DMS53 (cell line): ENCODE measurements around the gene ETV6.

Source experiments
- DNase-seq: peaks from one replicate; lab custom pipeline; 2025; lab: John Stamatoyannopoulos, UW

The ETV6 gene

DNA sequence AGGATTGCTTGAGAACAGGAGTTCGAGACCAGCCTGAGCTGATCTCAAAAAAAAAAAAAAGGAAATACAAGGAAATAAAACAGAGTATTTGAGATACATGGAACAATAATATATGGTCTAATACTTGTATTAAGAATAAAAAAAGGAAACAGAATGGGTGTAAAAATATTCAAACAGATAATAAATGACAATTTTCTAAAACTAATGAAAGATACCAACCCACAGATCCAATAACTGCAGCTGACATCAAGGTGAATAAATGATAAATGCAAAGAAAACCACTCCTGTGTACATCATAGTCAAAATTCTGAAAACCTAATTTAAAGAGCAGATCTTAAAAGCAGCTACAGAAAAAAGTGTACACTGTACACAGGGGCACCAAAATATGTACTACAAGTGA, 4.1 kb upstream of the ETV6 start:
- DNase-seq: no peak

DNA sequence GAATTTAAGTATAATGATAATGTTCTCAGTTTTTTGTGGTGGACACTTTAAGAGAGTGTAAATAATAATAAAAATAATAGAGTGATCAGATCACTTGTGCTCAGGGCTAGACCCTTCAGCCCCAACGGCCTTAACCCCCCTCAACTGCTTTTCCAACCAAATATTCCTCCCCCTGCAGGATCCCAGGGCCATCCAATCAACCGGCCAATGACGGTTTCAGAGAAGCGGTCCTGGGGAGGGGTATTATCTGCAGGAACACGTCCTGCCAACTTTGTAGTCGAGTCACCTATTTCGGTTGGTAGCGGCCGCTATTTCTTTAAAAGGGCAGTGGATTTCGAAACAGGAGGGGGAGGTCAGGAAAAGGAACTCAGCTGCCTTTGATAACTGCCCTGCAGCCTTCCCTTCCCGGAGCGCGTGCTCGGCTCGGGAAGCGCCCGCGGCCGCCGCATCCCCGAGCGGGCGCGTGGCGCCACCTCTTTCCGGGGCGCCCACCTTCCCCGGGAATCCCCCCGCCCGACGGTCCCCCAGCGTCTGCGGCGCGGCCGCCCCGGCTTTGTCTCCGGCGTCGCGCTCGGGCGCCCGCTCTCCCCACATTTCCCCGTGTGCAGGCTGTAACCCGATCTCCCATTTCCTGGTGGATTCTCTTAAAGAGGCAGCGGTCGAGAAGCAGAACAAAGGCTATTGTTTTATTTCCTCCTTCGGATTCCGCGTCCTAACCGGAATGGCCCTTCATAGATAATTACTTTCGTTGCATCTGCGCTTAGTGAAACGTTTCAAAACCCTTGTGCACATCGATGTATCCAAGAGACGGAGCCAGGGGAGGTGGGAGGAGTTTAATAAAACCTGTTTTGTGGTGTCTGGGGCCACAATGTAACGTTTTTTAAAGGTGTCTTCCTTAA, 711 bp upstream of the ETV6 start:
- DNase-seq: peak; percentile 99

DNA sequence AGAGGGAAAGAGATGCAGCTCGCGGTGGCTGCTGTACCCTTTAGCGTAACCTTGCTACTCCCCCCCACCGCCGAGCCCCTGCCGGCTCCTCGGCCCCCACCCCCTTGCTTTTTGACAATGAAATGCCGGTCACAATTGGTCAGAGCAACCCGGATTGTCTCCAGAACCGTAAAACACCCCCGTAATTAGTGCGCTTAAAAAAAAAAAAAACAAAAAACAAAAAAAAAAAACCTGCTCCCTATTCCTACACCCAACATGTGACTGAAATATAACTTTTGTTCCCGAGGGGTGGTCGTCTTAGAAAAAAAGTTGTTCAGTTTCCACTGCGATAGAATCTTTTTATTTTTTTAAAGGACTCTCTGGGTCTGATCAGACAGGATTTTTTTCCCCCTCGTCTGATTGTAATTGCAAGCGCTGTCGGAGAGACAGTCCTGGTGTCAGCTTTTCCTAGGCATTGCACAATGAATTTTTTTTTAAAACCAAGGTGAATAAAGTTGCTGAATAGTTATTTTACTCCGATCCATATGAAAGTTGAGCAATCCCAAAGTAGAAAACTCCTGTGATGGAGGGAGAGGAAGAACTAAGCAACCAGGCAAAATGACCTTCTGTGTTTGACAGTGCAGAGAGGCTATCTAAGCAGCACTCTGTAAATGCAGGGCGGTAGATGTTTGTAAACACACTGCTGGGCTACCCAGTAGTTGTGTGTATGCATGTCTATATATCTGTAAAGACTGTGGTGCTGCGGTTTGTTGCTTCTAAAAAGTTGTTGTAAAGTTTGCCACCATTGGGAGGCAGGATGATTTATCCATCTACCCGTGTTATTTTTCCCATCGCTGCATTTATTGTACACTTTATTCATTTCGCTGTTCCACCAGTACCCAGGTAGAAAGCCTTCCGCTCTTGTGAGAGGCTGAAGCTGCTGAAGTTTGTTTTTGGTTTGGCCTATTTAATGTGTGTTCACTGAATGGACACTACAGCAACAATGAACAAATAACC, 1.1 kb downstream of the ETV6 start:
- peak; percentile 78 for DNase-seq

DNA sequence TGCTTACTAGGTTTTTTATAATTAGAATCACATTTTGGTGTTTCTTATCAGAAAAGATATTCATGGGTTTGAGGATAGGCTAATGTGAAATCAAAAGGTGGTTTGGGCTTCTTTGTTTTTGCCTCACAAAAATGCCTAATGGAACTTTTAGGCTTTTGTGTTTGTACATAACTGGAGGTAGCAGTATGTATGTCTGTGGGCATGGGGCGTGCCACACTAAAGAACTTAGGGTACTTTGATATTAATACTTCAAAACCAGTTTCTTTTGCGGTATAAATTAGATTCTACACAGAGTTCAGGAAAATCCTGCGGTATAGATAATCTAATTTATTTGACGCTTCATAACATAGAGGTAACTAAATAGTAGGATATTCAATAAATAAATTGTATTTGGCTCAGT, 1.9 kb downstream of the ETV6 start:
- no peak for DNase-seq

DNA sequence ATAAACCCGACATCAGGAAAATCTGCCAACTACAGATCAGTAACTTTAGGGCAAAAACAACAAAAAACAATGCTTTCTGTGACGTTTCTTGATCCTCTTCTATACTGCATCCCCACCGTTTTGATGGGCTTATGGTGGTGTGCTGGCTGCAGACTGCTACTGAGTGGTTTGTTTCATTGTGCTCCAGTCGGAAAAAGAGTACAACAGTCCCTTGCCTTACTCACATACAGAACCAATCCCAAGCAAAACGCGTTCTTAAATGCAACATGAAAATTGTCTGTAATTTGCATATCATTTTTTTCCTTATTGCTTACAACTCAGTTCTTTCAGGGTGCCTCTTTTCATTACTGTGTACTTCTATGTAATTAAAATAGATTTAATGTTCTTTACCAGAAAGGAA, 2.3 kb downstream of the ETV6 start:
- no peak for DNase-seq

DNA sequence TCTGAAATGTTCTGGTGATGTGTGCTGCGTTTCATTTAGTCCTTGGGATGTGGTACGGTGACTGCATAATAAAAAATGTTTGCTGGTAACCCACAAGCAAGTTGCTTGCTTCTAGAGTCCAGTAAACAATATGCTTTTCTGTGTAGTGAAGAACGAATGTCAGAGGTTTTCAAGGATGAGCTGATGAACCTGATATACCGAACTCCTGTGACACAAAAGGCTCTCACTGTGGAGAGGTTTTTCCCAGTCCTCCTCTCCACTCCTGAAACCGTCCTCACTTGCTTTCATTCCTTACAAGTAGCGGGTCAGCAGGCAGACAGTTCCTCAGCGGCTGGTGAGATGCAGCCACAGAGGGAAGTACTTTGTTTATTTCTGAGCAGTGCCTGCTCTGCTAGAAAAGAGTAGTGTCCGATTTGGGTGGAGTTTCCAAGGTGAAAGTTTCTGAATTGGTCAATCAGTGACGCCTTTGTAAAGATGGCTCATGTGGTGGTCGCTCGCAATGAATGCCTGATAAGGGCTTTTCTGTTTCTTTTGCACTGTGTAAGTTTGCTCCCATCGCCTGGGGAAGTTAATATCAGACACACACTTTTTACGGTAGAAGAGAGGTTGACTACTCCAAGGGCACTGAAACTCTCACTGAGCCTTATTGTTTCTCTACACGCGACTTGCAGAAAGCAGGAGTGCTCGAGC, 3.0 kb downstream of the ETV6 start:
- no peak for DNase-seq

DNA sequence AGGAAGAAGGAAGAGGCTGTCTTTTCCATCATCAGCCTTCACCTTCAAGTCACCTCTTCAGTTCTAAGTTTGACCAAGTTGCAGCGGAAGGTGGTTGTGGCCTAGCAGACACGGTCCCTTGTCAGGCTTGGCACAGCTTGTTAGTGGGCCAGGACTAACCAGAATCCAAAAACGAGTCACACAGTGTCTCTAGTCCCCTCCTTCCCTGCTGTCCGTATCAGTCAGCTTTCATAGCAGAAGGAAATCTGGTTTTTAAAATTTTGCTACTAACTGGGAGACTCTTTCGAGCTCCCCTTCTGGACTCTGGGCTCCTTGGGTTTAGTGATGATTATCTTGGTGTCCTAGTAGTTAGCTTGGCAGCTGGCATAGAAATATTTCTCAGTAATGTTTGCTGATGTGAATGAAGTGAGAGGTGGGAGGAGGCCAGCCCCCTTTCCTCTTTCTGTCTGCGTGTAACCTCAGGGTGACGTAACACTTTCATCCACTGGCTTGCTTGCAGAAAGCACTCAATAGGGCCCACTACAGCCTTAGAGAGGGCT, 3.8 kb downstream of the ETV6 start:
- no peak for DNase-seq

DNA sequence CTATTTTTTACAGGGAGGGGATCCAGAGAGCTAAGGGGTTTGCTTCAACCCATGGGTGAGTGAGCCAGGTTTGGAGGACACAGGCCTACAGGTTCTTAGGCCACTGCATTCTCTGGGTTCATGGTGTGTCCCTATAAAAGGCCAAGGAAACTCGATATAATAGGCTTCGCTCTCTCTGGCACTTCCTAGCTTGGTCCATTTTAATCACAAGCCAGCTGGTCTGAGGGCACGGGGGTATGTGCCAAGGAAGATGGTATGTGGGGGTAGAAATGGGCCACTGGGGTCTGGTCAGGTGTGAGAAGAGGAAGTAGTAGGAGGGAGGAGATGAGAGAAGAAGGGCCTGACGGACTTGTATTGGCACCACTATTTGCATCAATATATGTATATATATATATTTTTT, 4.9 kb downstream of the ETV6 start:
- DNase-seq: no peak

DNA sequence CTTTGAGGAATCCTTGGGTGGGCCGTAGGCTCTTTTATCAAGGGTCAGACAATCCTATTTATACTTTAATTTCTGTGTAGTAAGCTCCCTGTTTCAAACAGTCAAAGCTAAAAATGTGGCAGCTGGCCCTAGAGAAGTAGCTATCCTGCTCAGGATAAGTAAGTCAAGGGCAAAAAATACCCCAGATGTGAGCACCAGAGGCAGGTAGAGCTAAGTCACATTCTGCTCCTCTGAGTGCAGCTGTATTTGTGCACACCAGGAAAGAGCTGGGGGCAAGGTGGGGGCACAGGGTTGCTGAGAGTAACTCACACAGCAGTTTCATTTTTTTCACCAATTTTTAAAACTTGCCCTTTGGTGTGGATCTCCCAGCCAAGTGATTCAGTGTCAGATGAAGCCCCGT, 5.3 kb downstream of the ETV6 start:
- DNase-seq: no peak

DNA sequence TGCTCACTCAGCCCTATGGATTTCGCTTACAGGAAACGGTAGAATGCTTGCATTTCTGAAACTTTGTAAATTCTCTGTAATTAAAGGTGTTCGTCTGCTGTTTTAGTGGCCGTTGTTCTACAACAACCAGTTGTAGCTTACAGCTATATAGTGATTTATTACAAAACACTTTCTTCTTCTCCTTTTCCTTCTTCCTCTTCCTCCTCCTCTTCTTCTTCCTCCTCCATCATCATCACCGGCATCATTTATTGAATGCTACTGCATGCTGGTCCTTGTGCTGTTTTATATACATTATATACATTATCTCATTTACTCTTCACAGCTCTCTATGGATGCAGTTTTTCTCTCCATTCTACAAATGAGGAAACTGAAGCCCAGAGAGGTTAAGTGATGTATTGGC, 6.4 kb downstream of the ETV6 start:
- no peak for DNase-seq

DNA sequence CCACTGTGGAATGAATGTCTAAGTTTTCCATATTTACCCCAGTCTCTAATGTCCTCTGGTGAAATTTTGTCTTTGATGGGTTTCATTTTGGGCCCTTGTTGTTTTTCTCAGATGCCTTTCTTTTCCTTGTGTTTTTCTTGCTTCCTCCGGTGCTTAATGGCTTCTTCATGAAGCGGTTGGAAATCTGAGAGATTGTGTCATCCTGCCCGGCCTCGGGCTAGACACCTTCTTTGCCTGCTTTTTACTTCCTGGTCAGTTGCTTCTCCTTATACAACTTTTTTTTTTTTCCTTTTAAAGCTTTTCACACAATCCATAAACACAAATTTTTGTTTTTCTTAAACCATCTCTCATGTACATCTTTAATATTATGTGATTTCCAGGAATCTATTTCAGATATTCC, 7.1 kb downstream of the ETV6 start:
- no peak for DNase-seq

DNA sequence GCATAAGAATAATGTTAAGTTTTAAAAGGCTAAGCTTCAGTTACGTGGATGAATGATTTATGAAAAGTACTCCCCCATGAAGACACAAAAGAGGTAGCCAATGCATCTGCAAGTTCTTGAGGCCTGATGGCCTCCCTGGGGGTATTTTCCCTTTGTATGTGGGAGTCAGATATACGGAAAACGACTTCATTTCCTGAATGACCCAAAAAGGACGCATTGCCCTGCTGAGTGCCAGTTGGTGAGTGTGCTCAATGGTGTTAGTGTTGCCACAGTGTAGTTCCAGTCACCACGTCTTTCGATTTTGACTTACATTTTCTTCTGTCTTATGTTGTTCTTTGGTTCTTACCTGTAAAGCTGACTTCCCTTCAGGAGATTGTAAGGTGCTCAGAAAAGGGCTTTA, 8.0 kb downstream of the ETV6 start:
- no peak for DNase-seq

DNA sequence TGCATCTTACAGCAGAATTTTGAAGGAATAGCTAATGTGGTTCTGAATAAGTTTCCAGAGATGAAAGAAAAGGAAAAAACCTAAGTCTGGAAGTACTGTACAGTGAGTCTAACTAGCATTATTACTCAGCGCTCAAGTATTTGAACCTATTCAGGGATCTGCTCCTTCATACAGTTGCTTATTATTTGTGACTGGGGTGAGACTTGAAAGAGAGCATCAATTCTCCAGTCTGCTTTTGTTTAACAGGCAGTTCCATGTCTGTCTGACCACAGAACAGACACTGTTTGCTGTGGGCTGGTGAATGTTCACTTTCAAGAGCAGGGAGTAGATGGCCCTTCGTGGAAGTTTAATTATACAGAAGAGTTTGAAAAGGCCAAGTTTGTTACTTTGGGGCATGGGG, 9.3 kb downstream of the ETV6 start:
- DNase-seq: no peak

DNA sequence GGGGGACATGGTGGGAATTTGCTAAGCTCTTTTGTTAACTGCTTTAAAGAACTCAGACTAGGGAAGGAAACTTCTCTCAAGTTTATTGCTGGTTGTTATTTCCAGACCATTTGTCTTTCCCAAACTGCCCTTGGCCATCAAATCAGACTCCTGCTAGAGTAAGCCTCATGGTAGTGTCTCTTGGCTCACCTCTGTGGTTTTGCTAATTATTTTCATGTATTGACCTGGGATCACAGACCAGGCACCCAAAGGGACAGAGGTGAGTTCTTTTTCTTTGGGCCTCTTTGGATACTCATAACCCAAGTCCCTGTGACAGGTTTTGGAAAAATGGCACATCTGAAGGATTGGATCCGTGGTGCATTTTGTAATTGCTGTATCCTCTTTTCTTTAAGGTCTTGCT, 11.2 kb downstream of the ETV6 start:
- DNase-seq: no peak

DNA sequence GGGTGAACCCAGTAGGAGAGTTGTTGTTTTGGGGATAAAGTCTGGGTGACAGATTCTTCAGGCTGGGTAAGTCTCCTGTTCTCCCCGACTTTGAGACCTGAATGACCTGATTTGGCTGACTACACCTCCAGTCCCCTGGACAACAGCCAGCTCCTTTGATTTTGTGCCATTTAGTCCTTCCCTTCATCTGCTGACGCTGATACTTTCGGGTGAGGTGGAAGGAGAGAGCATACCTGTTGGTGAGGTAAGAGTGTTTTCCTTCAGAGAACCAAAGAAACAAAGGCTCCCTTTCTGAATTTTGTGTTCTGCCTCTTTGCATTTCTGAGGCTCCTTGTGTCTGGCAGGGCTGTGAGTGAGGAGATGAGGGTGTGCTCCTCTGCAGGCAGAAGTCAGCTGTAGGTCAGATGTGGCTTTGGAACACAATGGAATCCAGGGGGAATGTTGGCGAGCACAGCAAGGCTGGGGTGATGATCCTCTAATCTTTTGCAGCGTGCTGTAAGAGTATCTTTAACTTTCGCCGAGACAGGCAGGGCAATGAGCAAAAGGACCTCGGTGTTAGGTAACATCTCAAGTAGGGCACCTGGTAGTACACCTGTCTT, 12.1 kb downstream of the ETV6 start:
- DNase-seq: no peak

DNA sequence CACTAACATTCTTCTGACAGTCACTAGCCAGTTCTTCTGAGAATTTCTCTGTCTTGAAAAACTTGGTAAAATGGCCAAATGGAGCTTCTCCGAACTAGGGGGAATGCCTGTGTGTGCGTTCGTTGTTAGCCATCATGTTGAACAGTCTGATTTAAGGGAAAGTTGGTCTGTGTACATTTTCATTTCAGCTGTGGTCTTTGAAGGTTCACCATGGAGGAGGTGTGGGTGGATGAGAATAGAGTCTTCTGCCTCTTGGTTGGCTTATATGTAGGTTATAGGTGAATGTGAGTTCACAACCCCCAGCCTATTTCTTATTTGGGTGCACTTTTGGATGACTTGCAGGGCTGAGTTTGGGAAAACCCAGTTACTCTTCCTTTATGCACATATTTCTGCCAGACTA, 12.9 kb downstream of the ETV6 start:
- no peak for DNase-seq

DNA sequence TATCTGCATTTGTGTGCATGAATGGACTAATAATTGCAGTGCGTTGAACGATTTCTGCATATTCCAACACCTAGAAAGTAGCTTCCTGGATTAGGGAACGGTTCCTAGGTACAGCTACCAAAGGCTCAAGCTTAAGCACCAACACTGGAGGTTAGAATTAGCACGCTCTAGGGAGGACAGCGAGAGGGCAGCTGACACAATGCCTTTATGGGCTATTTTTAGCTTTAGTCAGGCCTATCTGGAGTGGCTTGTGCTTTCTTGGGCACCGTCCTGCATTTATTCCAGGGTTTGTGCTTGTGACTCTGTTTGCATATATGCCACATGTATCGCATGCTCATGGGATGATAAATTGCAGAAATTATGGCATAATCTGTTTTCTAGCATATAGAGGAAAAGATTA, 13.7 kb downstream of the ETV6 start:
- DNase-seq: no peak

DNA sequence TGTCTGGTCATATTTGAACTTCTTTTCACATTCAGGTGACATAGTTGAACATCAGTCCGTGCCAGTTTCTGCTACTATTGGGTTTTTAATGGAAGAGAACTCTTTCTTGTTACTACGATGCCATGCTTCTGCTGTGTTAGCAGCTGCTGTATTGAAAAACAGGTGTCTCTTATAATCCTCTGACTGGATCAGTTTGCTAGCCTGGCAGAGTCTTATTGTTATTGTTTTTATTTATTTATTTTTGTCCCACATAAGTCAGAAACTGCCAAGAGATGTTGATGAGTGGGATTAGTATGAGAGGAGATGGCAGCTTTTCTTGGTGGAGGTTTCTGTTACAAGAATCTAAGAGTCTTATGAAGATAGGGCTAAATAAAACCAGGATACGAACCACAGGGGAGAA, 14.6 kb downstream of the ETV6 start:
- DNase-seq: no peak

DNA sequence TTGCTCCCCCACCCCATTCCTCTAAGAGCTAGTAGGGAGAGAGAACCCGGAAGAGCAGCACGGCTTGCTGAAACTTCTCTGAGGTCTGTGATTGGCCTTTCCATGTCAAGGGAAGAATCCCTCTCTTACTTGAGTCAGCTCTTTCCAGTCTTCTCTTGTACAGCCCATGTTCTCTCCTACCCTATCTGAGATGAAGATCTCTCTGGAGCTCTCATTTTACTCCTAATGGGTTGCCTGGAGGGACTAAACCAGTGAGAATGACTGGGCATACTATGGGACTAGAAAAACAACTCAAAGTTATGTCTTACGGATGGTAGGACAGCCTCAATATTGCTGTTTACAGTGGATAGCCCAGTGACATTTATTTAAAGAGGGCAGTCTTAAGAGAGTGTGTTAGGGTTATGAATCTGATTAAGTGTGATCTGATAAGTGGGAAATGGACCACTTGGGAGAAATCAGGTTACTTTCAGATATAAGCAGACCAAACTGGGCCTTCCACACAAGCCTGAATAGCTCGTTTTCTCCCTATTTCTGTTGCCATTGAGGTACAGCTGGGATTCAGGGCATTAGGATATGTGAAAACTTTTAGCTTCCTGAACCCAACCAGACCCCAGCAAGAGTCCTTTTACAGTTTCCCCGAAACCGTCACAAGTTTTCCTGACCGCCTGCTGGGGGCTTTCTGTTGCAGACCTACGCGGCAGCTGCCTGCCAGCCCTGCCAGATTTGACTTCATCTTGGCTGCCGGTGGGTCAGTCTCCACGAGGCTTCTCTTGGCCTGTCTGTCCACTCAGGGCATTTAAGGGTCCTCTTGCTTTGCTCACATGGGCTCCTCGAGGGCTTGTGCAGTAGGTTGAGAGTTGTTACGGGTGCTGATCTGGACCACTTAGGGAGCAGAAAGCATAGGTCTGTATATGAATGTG, 16.9 kb downstream of the ETV6 start:
- no peak for DNase-seq

DNA sequence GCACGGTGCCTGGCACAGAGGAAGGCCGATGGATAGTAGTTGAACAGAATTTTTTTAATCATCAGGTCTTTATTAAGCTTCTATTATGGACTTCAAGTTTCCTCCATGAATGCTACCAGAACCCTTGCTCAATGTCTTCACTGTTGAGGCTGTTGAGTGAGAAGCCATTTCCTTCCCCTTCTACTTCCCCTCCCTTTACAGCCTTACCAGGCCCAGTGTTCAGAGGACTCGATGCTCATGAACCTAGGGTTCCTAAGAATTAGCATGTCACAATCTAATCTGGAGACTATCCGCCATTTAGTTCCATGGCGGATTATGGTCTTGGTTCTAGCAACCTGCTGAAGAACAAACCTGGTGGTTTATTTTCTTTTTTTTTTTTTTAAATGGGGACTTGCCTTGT, 17.7 kb downstream of the ETV6 start:
- no peak for DNase-seq

DNA sequence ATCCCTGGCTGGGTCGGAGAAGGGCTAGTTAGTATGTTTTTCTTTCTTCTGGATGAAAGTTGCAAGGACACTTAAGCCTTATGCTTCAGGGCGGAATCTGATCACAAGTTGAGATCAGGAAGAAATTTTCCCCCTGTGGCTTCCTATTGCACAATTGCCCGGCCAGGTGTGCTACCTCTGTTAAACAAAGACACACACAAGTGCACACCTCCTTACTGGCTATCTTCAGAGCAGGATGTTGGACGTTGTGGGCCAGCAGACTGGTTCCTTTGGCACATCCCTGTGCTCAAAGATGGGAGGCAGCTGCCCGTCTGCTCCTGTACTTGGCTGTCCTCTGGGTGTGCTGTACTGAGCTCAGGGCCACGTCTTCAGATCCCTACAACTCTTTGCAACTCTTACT, 19.1 kb downstream of the ETV6 start:
- DNase-seq: no peak
